Transverse colon (tissue), 4 donors: ENCODE data around the gene UBE2Q1. TPM values are rescaled to one million over a fixed set of nuclear protein-coding genes. Genes with fewer than 3 reads are reported as not detected.

Source experiments
- DNase-seq: peaks from one replicate; pipeline ENCODE4 v3.0.0-alpha.2; 2019
- H3K27ac ChIP-seq, 4 donors: fragments of 200-600 bp; sonication (generic); 2 replicates each; pipeline ENCODE4 v1.5.1; 2016 to 2018; ENCODE audit warnings: inconsistent platforms in 4 of 4
- H3K27me3 ChIP-seq: fragments of 200-600 bp; sonication (generic); 2 replicates; pipeline ENCODE4 v1.5.1; 2017; ENCODE audit warnings: inconsistent platforms
- H3K36me3 ChIP-seq, 4 donors: fragments of 200-600 bp; sonication (generic); 2 replicates each; pipeline ENCODE4 v1.5.1; 2017 to 2019; ENCODE audit warnings: inconsistent platforms in 4 of 4
- H3K4me1 ChIP-seq, 4 donors: fragments of 200-600 bp; sonication (generic); 2 replicates each; pipeline ENCODE4 v1.5.1; 2017 to 2020; ENCODE audit warnings: inconsistent platforms in 4 of 4
- H3K4me3 ChIP-seq, 4 donors: fragments of 200-600 bp; sonication (generic); 1 replicate in 1 of 4; 2 replicates in 3 of 4; pipeline versions ENCODE4 v1.5.1 to v1.6.1; 2017 to 2019; ENCODE audit warnings: inconsistent platforms in 4 of 4
- H3K9me3 ChIP-seq, 2 donors: fragments of 200-600 bp; sonication (generic); 2 replicates each; pipeline ENCODE4 v1.5.1; 2017 to 2019; ENCODE audit warnings: inconsistent platforms in 2 of 2
- EP300 ChIP-seq: sonication (generic); formaldehyde crosslinking; IDR thresholded peaks from one replicate; pipeline ENCODE4 v1.6.1; 2017; ENCODE audit warnings: antibody characterized with exemption, low read depth
- POLR2A ChIP-seq: fragments of 450-650 bp; IDR thresholded peaks from one replicate; pipeline ENCODE4 v1.6.1; 2016; ENCODE audit warnings: antibody characterized with exemption, mild to moderate bottlenecking, moderate library complexity
- POLR2AphosphoS5 ChIP-seq, 3 donors: sonication (generic); formaldehyde crosslinking; IDR thresholded peaks; one replicate each; pipeline ENCODE4 v1.6.1; 2016; ENCODE audit warnings: antibody characterized with exemption in 3 of 3
- WGBS, 2 donors: methylation state at CpG; one replicate each; pipeline ENCODE4 v1.1.5; 2018; ENCODE audit warnings: low coverage in 1 of 2; 5-methylcytosine and 5-hydroxymethylcytosine counted together
- in situ Hi-C, 4 donors: fragments of 200-750 bp; cut with MboI; loops; one replicate each; pipeline versions ENCODE4 v1.15.0 to v1.15.1; 2017; ENCODE audit warnings: low sequenced_read_pairs in 3 of 4, low pct_ligation_motif_present in 1 of 4, low pct_unique_long_range_greater_than_20kb in 1 of 4
- intact Hi-C: fragments of 100-400 bp; cut with DNase I; formaldehyde crosslinking; loops from one replicate; pipeline ENCODE4 v1.15.1; 2023; ENCODE audit warnings: low total_unique reads
- total RNA-seq, 4 donors: library from RNA; depleted of rRNA; stranded (reverse); fragments of >200 nt; gene quantifications; one replicate each; pipeline ENCODE4 v1.1.0, GENCODE V29; 2016
- TF ChIP-seq, protein P1 (sequence below), 5 experiments: fragments of 200-600 bp in 3 of 5; fragments of 450-650 bp in 2 of 5; sonication (generic) in 3 of 5; IDR thresholded peaks; 1 replicate in 2 of 5; 2 replicates in 3 of 5; pipeline ENCODE4 v1.5.1; 2016 to 2017; ENCODE audit warnings: antibody characterized with exemption in 5 of 5, inconsistent platforms in 3 of 5, mild to moderate bottlenecking in 2 of 5, moderate library complexity in 1 of 5

Gene UBE2Q1
- total RNA-seq, 4 donors from 2014 or later: 10.1 to 33.9 (median 26.6) TPM

DNA sequence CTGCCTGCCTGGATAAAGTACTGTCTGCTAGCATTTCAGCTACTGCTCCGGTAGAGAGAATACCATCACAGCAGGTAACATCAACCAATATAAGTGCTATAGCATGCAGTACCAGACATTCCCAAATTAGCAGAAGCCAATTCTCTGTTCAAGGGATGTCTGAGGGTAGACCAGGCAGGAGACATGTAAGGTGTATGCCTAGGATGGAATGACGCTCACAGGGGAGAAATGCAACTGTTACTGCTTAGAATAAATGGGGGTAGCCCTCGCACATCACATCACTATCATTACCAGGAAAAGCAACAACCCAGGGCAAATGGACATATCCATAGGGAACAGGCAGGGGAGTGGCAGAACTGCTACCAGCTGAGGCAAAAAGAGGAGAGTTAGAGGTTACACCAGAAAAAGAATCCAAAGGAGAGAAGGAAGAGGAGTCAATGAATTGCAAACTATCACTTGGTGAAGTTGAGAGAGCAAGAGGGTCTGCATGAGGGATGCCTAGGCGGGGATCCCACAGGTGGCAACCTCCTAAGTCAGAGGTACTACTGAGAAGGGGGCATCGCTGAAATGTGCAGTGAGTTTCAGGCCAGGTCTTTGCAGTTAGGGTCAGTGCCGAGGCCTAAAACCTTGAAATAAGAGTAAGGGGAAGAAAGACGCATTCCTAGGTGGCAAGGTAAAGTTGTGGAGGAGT, 1.1 kb downstream of the UBE2Q1 start:
- TF ChIP-seq EP300 (no peak), POLR2A (no peak)
- TF ChIP-seq, protein P1, sequence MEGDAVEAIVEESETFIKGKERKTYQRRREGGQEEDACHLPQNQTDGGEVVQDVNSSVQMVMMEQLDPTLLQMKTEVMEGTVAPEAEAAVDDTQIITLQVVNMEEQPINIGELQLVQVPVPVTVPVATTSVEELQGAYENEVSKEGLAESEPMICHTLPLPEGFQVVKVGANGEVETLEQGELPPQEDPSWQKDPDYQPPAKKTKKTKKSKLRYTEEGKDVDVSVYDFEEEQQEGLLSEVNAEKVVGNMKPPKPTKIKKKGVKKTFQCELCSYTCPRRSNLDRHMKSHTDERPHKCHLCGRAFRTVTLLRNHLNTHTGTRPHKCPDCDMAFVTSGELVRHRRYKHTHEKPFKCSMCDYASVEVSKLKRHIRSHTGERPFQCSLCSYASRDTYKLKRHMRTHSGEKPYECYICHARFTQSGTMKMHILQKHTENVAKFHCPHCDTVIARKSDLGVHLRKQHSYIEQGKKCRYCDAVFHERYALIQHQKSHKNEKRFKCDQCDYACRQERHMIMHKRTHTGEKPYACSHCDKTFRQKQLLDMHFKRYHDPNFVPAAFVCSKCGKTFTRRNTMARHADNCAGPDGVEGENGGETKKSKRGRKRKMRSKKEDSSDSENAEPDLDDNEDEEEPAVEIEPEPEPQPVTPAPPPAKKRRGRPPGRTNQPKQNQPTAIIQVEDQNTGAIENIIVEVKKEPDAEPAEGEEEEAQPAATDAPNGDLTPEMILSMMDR (IDR thresholded peaks at IDR 0.05): no peak
- Histone ChIP-seq H3K4me1 (peaks cover 7 to 37% (median 26%) of the 10 kb centered on the region in 4 donors), H3K4me3 (peak overlapping the region; percentile 87 to 97 (median 92)), H3K27me3 (no peaks in the 10 kb centered on the region), H3K36me3 (peaks cover 0 to 33% (median 14%) of the 10 kb centered on the region in 4 donors), H3K27ac (peak overlapping the region; percentile 88 to 89 (median 89)), H3K9me3 (no peaks in the 10 kb centered on the region)
- intact Hi-C loops: loop anchor here (10.0 kb wide), 1 partner anchor 507 kb away; the partner anchor contains the start of gene EFNA4
- in situ Hi-C loops: loop anchor here in 1 of 4 donors (25.0 kb wide), 1 partner anchor 330 kb away; no protein-coding TSS in a partner anchor
- DNase-seq: no peak
- 9 to 14% methylated on average over 4 to 7 of the region's 7 CpGs for WGBS, 2 donors

DNA sequence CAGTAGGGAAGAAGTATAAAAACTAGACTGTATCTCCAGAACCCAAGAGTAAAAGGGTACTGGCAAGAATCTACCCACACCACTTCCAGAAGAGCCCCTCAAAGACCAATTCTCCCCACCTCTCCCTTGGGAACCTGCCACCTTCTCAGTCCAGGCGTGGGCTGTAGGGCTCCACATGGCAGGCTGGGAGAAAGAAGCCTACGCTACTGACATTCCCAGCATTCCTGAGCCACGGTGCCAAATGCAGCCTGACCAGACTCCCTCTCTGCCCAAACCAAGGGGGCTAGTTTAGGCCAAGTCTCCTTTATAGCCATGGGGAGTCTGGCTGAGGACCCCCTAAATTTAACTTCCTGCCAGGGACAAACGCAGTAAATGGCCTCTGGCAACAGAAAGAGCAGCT, 2.0 kb downstream of the UBE2Q1 start:
- peak overlapping the region in 3 of 4 donors; percentile 88 to 89 (median 89) for H3K27ac ChIP-seq

DNA sequence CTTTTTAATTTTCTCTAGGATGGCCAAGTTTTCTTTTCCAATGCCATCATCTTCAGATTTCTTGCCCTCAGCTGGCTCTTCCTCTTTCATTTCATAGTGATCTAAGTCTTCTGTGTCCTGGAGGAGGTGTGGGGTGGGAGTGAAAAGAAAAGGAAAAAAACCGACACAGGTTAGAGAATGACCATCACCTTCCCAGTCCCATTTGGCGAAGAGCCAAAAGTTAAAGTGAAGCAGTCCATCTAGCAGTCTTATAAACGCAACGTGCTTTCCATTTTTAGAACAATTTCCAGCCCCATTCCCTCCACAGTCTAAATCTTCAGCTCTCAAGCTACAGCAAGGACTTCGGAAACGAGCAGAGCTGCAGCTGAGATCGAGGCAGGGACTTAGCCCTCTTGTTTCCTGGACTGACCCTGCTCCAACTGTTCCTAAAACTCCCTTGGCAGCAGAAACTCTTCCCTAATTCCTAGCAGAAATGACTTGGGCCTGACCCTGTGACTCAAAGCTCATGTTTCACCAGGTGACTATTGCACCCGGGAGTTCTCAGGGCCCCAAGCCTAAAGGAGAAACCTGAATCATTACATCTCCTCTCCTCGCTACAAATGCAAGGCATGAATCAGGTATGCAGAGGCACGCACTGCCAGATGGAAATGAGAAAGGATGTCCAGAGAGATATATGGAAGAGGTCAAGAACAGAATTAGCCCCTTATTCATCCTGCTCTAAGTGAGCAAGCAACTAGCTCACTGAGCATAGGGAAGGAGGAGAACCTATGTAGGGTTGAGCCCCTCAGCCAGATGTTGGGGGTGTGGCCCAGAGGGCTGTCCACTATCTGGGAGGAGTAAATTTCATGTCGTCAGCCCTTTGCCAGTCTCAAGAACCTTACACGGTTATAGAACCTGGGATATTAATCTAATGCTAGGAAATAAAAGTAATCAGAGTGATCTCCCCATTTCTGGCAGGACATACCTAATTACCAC, 5.1 kb downstream of the UBE2Q1 start:
- in situ Hi-C loops (loop anchor here in 1 of 4 donors (25.0 kb wide), 1 partner anchor 334 kb away; no protein-coding TSS in a partner anchor), intact Hi-C loops (loop anchor here (10.0 kb wide), 1 partner anchor 511 kb away; the partner anchor contains the start of gene EFNA4)
- Histone ChIP-seq H3K36me3 (peaks cover 0 to 60% (median 28%) of the 10 kb centered on the region in 4 donors), H3K27ac (no peak overlapping the region), H3K4me1 (peaks cover 7 to 45% (median 21%) of the 10 kb centered on the region in 4 donors), H3K27me3 (no peaks in the 10 kb centered on the region), H3K4me3 (no peak overlapping the region), H3K9me3 (no peaks in the 10 kb centered on the region)
- no peak for TF ChIP-seq POLR2A
- TF ChIP-seq, protein P1 (IDR thresholded peaks at IDR 0.05): no peak
- no peak for TF ChIP-seq POLR2AphosphoS5 (IDR thresholded peaks at IDR 0.05)
- TF ChIP-seq EP300: no peak
- DNase-seq: no peak
- WGBS, 2 donors: 74 to 75% methylated on average over 5 to 11 of the region's 12 CpGs

More for the DNA sequence above, 2.0 kb downstream of the UBE2Q1 start:
- in situ Hi-C loops (loop anchor here in 1 of 4 donors (25.0 kb wide), 1 partner anchor 331 kb away; no protein-coding TSS in a partner anchor), intact Hi-C loops (loop anchor here (10.0 kb wide), 1 partner anchor 508 kb away; the partner anchor contains the start of gene EFNA4)
- H3K36me3 ChIP-seq: peaks cover 0 to 43% (median 18%) of the 10 kb centered on the region in 4 donors
- DNase-seq: no peak
- H3K4me1 ChIP-seq: peaks cover 7 to 41% (median 26%) of the 10 kb centered on the region in 4 donors
- 40% methylated on average over 4 of the region's 4 CpGs; no CpG with 5 or more reads in 1 of the 2 donors for WGBS, 2 donors
- TF ChIP-seq POLR2AphosphoS5 (IDR thresholded peaks at IDR 0.05) (no peak), POLR2A (no peak), EP300 (no peak)
- TF ChIP-seq, protein P1 (IDR thresholded peaks at IDR 0.05): no peak
- H3K4me3 ChIP-seq: peak overlapping the region in 2 of 4 donors; percentile 93 to 97
- no peaks in the 10 kb centered on the region for H3K27me3 ChIP-seq
- no peaks in the 10 kb centered on the region for H3K9me3 ChIP-seq
